Upper lobe of right lung (tissue), 1 donor: ENCODE results near the gene PIP5K1B. TPM values are rescaled to one million over a fixed set of nuclear protein-coding genes. Genes with fewer than 3 reads are reported as not detected.
A peak's percentile ranks its signal among the peaks of the same experiment; 100 is the strongest.

Experiments used
- ATAC-seq: fragments of 200-7000 bp; cut with Tn5 transposase; one replicate; pipeline ENCODE4 v1.9.1; 2020; ENCODE audit warnings: mild to moderate bottlenecking, moderate library complexity
- DNase-seq: peaks from one replicate; pipeline ENCODE4 v3.0.0-alpha.2; 2020
- H3K27ac ChIP-seq: fragments of 200-600 bp; one replicate; pipeline ENCODE4 v1.8.0; 2022
- H3K27me3 ChIP-seq: fragments of 200-600 bp; one replicate; pipeline ENCODE4 v1.8.0; 2022; ENCODE audit warnings: mild to moderate bottlenecking
- H3K36me3 ChIP-seq: fragments of 200-600 bp; one replicate; pipeline ENCODE4 v1.8.0; 2022
- H3K4me1 ChIP-seq: fragments of 200-600 bp; one replicate; pipeline ENCODE4 v1.8.0; 2022
- H3K4me3 ChIP-seq: fragments of 200-600 bp; one replicate; pipeline ENCODE4 v1.8.0; 2022; ENCODE audit warnings: mild to moderate bottlenecking
- H3K9me3 ChIP-seq: fragments of 200-600 bp; one replicate; pipeline ENCODE4 v1.8.0; 2022
- CTCF ChIP-seq: fragments of 200-600 bp; IDR thresholded peaks from one replicate; pipeline ENCODE4 v1.8.0; 2022; ENCODE audit warnings: antibody characterized with exemption
- intact Hi-C: fragments of 100-400 bp; cut with DNase I; formaldehyde crosslinking; loops from one replicate; pipeline ENCODE4 v1.11.0; 2022
- total RNA-seq: library from RNA; stranded (reverse); fragmentation: NEBNext Ultra II Directional; extraction: Animal tissue kit (Norgen Biotek cat#: 25700); gene quantifications from one replicate; pipeline ENCODE4 v1.2.1, GENCODE V29; 2021
- donor health status: DM: no; HTN: yes; CAD: no; lungs with severe emphysema.

Gene PIP5K1B
- total RNA-seq, 1 donor from 2014 or later, result 36.5 TPM

GRCh38 chr9:68832861-68833518 is 128.0 kb downstream of the PIP5K1B start:
- intact Hi-C loops, result no loop called here
- TF ChIP-seq CTCF, result no peak
- no peak for DNase-seq
- peak; percentile 67 for ATAC-seq
- H3K27me3 ChIP-seq, result no peaks in the 10 kb centered on the region
- H3K36me3 ChIP-seq, result no peaks in the 10 kb centered on the region
- H3K27ac ChIP-seq, result no peak overlapping the region
- H3K4me1 ChIP-seq, result no peaks in the 10 kb centered on the region
- H3K4me3 ChIP-seq, result no peak overlapping the region
- H3K9me3 ChIP-seq, result no peaks in the 10 kb centered on the region

GRCh38 chr9:68834931-68835520 is 130.0 kb downstream of the PIP5K1B start:
- H3K9me3 ChIP-seq, result no peaks in the 10 kb centered on the region
- no peak for TF ChIP-seq CTCF
- DNase-seq, result no peak
- H3K36me3 ChIP-seq, result no peaks in the 10 kb centered on the region
- H3K4me1 ChIP-seq, result no peaks in the 10 kb centered on the region
- H3K4me3 ChIP-seq, result no peak overlapping the region
- intact Hi-C loops, result no loop called here
- H3K27ac ChIP-seq, result no peak overlapping the region
- H3K27me3 ChIP-seq, result no peaks in the 10 kb centered on the region
- no peak for ATAC-seq

- Histone ChIP-seq H3K4me1 (no peaks in the 10 kb centered on the region), H3K27ac (no peak overlapping the region), H3K27me3 (no peaks in the 10 kb centered on the region), H3K9me3 (no peaks in the 10 kb centered on the region), H3K36me3 (no peaks in the 10 kb centered on the region), H3K4me3 (no peak overlapping the region)
- TF ChIP-seq CTCF, result no peak
- DNase-seq (no peak), ATAC-seq (no peak)
- intact Hi-C loops, result no loop called here
Observed at GRCh38 chr9:68836788-68837187, 131.7 kb downstream of the PIP5K1B start.

- intact Hi-C loops, result no loop called here
- no peaks in the 10 kb centered on the region for H3K36me3 ChIP-seq
- no peak overlapping the region for H3K4me3 ChIP-seq
- DNase-seq (no peak), ATAC-seq (no peak)
- H3K4me1 ChIP-seq, result no peaks in the 10 kb centered on the region
- no peaks in the 10 kb centered on the region for H3K9me3 ChIP-seq
- H3K27me3 ChIP-seq, result no peaks in the 10 kb centered on the region
- TF ChIP-seq CTCF, result no peak
- H3K27ac ChIP-seq, result no peak overlapping the region
Observed at GRCh38 chr9:68838245-68838644, 133.2 kb downstream of the PIP5K1B start.

- H3K27me3 ChIP-seq, result no peaks in the 10 kb centered on the region
- TF ChIP-seq CTCF, result no peak
- H3K9me3 ChIP-seq, result no peaks in the 10 kb centered on the region
- no peak overlapping the region for H3K4me3 ChIP-seq
- intact Hi-C loops, result loop anchor here (10.0 kb wide), 1 partner anchor 153 kb away; no protein-coding TSS in a partner anchor
- no peak for DNase-seq
- H3K36me3 ChIP-seq, result no peaks in the 10 kb centered on the region
- no peak overlapping the region for H3K27ac ChIP-seq
- no peak for ATAC-seq
- peaks cover 6% of the 10 kb centered on the region for H3K4me1 ChIP-seq
Observed at GRCh38 chr9:68841276-68842052, 136.4 kb downstream of the PIP5K1B start.
